Naive B cell (primary cell): Measurements from ENCODE around the gene NGEF. TPM values are rescaled to one million over a fixed set of nuclear protein-coding genes. Genes with fewer than 3 reads are reported as not detected.

Experiments used
- ATAC-seq, 2 donors: fragments of 150-1000 bp; cut with Tn5 transposase; 2 replicates each; pipeline ENCODE4 v1.10.0; 2021; ENCODE audit warnings: low read depth in 2 of 2, mild to moderate bottlenecking in 2 of 2, moderate library complexity in 2 of 2
- DNase-seq: peaks from one replicate; pipeline ENCODE4 v3.0.0; 2022
- H3K27ac Mint-ChIP-seq, 6 donors: one replicate each; pipeline ENCODE4 v1.8.0; 2020 to 2022; ENCODE audit warnings: mild to moderate bottlenecking in 6 of 6, mixed read lengths in 6 of 6, moderate library complexity in 5 of 6, inconsistent platforms in 2 of 6
- H3K27me3 Mint-ChIP-seq, 3 donors: one replicate each; pipeline ENCODE4 v1.8.0; 2021 to 2022; ENCODE audit warnings: mixed read lengths in 3 of 3, mild to moderate bottlenecking in 1 of 3
- H3K36me3 Mint-ChIP-seq, 2 donors: one replicate each; pipeline ENCODE4 v1.8.0; 2020 to 2022; ENCODE audit warnings: mixed read lengths in 2 of 2, inconsistent platforms in 1 of 2, mild to moderate bottlenecking in 1 of 2
- H3K4me1 Mint-ChIP-seq, 3 donors: one replicate each; pipeline ENCODE4 v1.8.0; 2020 to 2022; ENCODE audit warnings: mixed read lengths in 3 of 3, inconsistent platforms in 1 of 3, mild to moderate bottlenecking in 1 of 3, moderate library complexity in 1 of 3
- H3K4me3 Mint-ChIP-seq, 8 donors: one replicate each; pipeline ENCODE4 v1.8.0; 2020 to 2022; ENCODE audit warnings: mild to moderate bottlenecking in 8 of 8, mixed read lengths in 8 of 8, moderate library complexity in 8 of 8, inconsistent platforms in 2 of 8
- H3K9me3 Mint-ChIP-seq, 7 donors: one replicate each; pipeline ENCODE4 v1.8.0; 2020 to 2022; ENCODE audit warnings: mixed read lengths in 7 of 7, mild to moderate bottlenecking in 5 of 7, inconsistent platforms in 2 of 7, moderate library complexity in 1 of 7
- polyA plus RNA-seq, 6 donors: library from polyadenylated mRNA; unstranded; fragments of 300-500 nt; fragmentation: Illumina TruSeq; gene quantifications; one replicate each; pipeline ENCODE4 v1.2.3, GENCODE V29; 2021; ENCODE audit warnings: low read depth in 6 of 6

The NGEF gene
- polyA plus RNA-seq, 6 donors from 2014 or later: 0.74 TPM; not detected in 5

- no peak for DNase-seq
- Mint-ChIP-seq H3K27ac (peak overlapping the region in 1 of 6 donors; percentile 13), H3K36me3 (no peaks in the 10 kb centered on the region), H3K4me3 (no peak overlapping the region), H3K27me3 (peaks cover 0 to 11% (median under 1%) of the 10 kb centered on the region in 3 donors), H3K4me1 (no peaks in the 10 kb centered on the region), H3K9me3 (no peaks in the 10 kb centered on the region)
- no peak for ATAC-seq
Observed at GRCh38 chr2:233037078-233037477, 24.0 kb upstream of the NGEF start.

- DNase-seq (no peak), ATAC-seq (no peak)
- H3K27me3 Mint-ChIP-seq: peaks cover 0 to 7% (median 0%) of the 10 kb centered on the region in 3 donors
- H3K9me3 Mint-ChIP-seq: no peaks in the 10 kb centered on the region
- H3K27ac Mint-ChIP-seq: peak overlapping the region in 2 of 6 donors; percentile 49 to 70
- no peaks in the 10 kb centered on the region for H3K4me1 Mint-ChIP-seq
- no peaks in the 10 kb centered on the region for H3K36me3 Mint-ChIP-seq
- H3K4me3 Mint-ChIP-seq: no peak overlapping the region
Observed at GRCh38 chr2:233036162-233036838, 23.2 kb upstream of the NGEF start.

- H3K27me3 Mint-ChIP-seq: peaks cover 0 to 7% (median 0%) of the 10 kb centered on the region in 3 donors
- H3K9me3 Mint-ChIP-seq: no peaks in the 10 kb centered on the region
- ATAC-seq (no peak), DNase-seq (no peak)
- H3K27ac Mint-ChIP-seq: no peak overlapping the region
- no peaks in the 10 kb centered on the region for H3K4me1 Mint-ChIP-seq
- H3K36me3 Mint-ChIP-seq: no peaks in the 10 kb centered on the region
- H3K4me3 Mint-ChIP-seq: no peak overlapping the region
Observed at GRCh38 chr2:233035426-233036161, 22.5 kb upstream of the NGEF start.

GRCh38 chr2:233034091-233034882, 21.2 kb upstream of the NGEF start:
- H3K36me3 Mint-ChIP-seq: no peaks in the 10 kb centered on the region
- no peaks in the 10 kb centered on the region for H3K9me3 Mint-ChIP-seq
- ATAC-seq: no peak
- H3K27me3 Mint-ChIP-seq: no peaks in the 10 kb centered on the region
- H3K27ac Mint-ChIP-seq: no peak overlapping the region
- H3K4me1 Mint-ChIP-seq: peaks cover 0 to 3% (median 0%) of the 10 kb centered on the region in 3 donors
- DNase-seq: no peak
- peak overlapping the region in 1 of 8 donors; percentile 29 for H3K4me3 Mint-ChIP-seq

GRCh38 chr2:233033672-233034071, 20.6 kb upstream of the NGEF start:
- H3K4me3 Mint-ChIP-seq: no peak overlapping the region
- no peak for ATAC-seq
- no peak overlapping the region for H3K27ac Mint-ChIP-seq

GRCh38 chr2:233032551-233033320, 19.7 kb upstream of the NGEF start, which contains the start of gene NEU2:
Gene NEU2 (plus strand): TSS chr2:233032672. CDS start chr2:233032672, 0 bp downstream.
- Mint-ChIP-seq H3K27ac (no peak within 1 kb of the TSS), H3K9me3 (no peaks in the 10 kb centered on the region), H3K4me1 (peaks cover 0 to 4% (median 4%) of the 10 kb centered on the region in 3 donors), H3K36me3 (no peaks in the 10 kb centered on the region), H3K27me3 (no peaks in the 10 kb centered on the region), H3K4me3 (no peak within 1 kb of the TSS)
- DNase-seq: no peak
- no peak for ATAC-seq

More at GRCh38 chr2:233033672-233034071, 20.6 kb upstream of the NGEF start:
- no peaks in the 10 kb centered on the region for H3K36me3 Mint-ChIP-seq
- H3K27me3 Mint-ChIP-seq: no peaks in the 10 kb centered on the region
- H3K9me3 Mint-ChIP-seq: no peaks in the 10 kb centered on the region
- DNase-seq: no peak
- peaks cover 0 to 4% (median 4%) of the 10 kb centered on the region in 3 donors for H3K4me1 Mint-ChIP-seq

GRCh38 chr2:233031556-233032500, 18.8 kb upstream of the NGEF start:
- Mint-ChIP-seq H3K36me3 (no peaks in the 10 kb centered on the region), H3K27me3 (no peaks in the 10 kb centered on the region), H3K9me3 (no peaks in the 10 kb centered on the region), H3K4me3 (no peak overlapping the region), H3K4me1 (peaks cover 0 to 4% (median 4%) of the 10 kb centered on the region in 3 donors), H3K27ac (no peak overlapping the region)
- ATAC-seq: no peak
- DNase-seq: no peak

GRCh38 chr2:233029321-233029720, 16.3 kb upstream of the NGEF start:
- no peaks in the 10 kb centered on the region for H3K27me3 Mint-ChIP-seq
- peaks cover 0 to 4% (median 4%) of the 10 kb centered on the region in 3 donors for H3K4me1 Mint-ChIP-seq
- DNase-seq: no peak
- peak overlapping the region in 1 of 8 donors; percentile 14 for H3K4me3 Mint-ChIP-seq
- ATAC-seq: no peak
- H3K9me3 Mint-ChIP-seq: no peaks in the 10 kb centered on the region
- no peaks in the 10 kb centered on the region for H3K36me3 Mint-ChIP-seq
- peak overlapping the region in 1 of 6 donors; percentile 49 for H3K27ac Mint-ChIP-seq

- ATAC-seq: no peak
- Mint-ChIP-seq H3K9me3 (no peaks in the 10 kb centered on the region), H3K27me3 (no peaks in the 10 kb centered on the region), H3K36me3 (no peaks in the 10 kb centered on the region), H3K4me3 (no peak overlapping the region), H3K27ac (peak overlapping the region in 1 of 6 donors; percentile 56), H3K4me1 (peaks cover 0 to 4% (median 4%) of the 10 kb centered on the region in 3 donors)
- no peak for DNase-seq
Observed at GRCh38 chr2:233026198-233026813, 13.2 kb upstream of the NGEF start.

- no peaks in the 10 kb centered on the region for H3K27me3 Mint-ChIP-seq
- H3K36me3 Mint-ChIP-seq: no peaks in the 10 kb centered on the region
- no peaks in the 10 kb centered on the region for H3K9me3 Mint-ChIP-seq
- peak overlapping the region in 1 of 6 donors; percentile 33 for H3K27ac Mint-ChIP-seq
- H3K4me3 Mint-ChIP-seq: no peak overlapping the region
- DNase-seq: no peak
- H3K4me1 Mint-ChIP-seq: peaks cover 0 to 4% (median 4%) of the 10 kb centered on the region in 3 donors
- ATAC-seq: no peak
Observed at GRCh38 chr2:233025706-233026105, 12.7 kb upstream of the NGEF start.

- Mint-ChIP-seq H3K4me1 (peaks cover 0 to 2% (median 0%) of the 10 kb centered on the region in 3 donors), H3K27me3 (no peaks in the 10 kb centered on the region), H3K4me3 (no peak overlapping the region), H3K27ac (no peak overlapping the region), H3K36me3 (no peaks in the 10 kb centered on the region), H3K9me3 (peaks cover 0 to 1% (median 0%) of the 10 kb centered on the region in 7 donors)
- DNase-seq (no peak), ATAC-seq (no peak)
Observed at GRCh38 chr2:233023761-233024410, 10.8 kb upstream of the NGEF start.
